RWPE1 (cell line): ENCODE measurements around the gene CASK.

Experiments
- CTCF ChIA-PET: fragments of 350-600 bp; sonication (Branson Sonifier 250); formaldehyde crosslinking; extraction: SDS; loops from one replicate; lab custom pipeline; 2021; lab: Yijun Ruan, JAX
- POLR2A ChIA-PET: fragments of 400-600 bp; formaldehyde crosslinking; extraction: SDS; loops from one replicate; lab custom pipeline; 2020; ENCODE audit warnings: antibody characterized with exemption; ENCODE audit not compliant: low non-redundant PET; lab: Yijun Ruan, JAX
- DNase-seq: peaks from one replicate; pipeline ENCODE4 v3.0.0; 2012; ENCODE audit warnings: low spot score
- H3K27ac ChIP-seq: fragments of 450-650 bp; 2 replicates; pipeline ENCODE4 v1.5.1; 2017
- CTCF ChIP-seq: fragments of 450-650 bp; conservative IDR thresholded peaks from 2 replicates; pipeline ENCODE4 v1.5.1; 2017; ENCODE audit warnings: low read depth, mild to moderate bottlenecking

The CASK gene

DNA sequence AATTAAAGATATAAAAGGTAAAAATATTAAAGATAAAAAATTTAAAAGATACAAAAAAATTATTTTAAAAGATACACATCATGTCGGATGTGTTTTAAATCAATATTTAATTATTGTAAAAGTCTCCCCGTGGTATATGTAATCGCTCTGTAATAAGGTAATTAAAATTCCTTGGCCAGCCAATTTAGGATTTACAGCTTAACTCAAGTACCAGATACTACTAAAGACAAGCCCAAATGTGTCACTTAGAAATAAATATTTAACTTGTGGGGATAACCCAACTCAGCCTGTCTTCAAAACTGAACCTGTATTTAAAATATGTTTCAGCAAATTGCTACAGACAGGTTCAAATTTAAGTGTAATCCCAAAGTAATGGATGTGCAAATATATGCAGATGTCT, 143.4 kb downstream of the CASK start:
- TF ChIP-seq CTCF = no peak
- no peak for DNase-seq
- ChIA-PET CTCF (no interaction called here), POLR2A (no interaction called here)
- H3K27ac ChIP-seq = no peak overlapping the region

DNA sequence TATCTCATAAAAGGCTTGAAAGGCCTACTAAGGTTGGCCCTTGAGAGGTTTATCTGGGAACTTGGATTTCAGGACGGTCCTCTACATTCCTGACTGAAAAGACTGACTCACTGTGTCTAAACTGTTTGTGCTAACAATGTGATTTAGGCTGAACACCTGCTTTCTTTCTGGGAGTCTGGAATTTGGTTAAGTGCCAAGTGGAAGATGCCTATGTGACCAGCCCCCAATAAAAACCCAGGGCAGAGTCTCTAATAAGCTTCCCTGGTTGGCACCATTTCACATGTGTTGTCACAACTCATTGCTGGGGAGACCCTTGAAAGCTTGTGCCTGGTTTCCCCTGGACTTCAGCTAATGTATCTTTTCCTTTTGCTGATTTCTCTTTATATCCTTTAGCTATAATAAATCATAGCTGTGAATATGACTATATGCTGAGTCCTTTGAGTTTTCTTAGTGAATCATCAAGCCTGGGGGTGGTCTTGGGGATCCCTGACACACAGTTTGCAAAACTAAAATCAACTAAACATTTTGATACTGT, 144.3 kb downstream of the CASK start:
- no peak overlapping the region for H3K27ac ChIP-seq
- POLR2A ChIA-PET = no interaction called here
- CTCF ChIA-PET = interaction anchor here (0.7 kb wide), 1 partner anchor 1193 kb away, joined by 3 read pairs; no protein-coding TSS in a partner anchor
- TF ChIP-seq CTCF = no peak
- DNase-seq = peak; percentile 37

DNA sequence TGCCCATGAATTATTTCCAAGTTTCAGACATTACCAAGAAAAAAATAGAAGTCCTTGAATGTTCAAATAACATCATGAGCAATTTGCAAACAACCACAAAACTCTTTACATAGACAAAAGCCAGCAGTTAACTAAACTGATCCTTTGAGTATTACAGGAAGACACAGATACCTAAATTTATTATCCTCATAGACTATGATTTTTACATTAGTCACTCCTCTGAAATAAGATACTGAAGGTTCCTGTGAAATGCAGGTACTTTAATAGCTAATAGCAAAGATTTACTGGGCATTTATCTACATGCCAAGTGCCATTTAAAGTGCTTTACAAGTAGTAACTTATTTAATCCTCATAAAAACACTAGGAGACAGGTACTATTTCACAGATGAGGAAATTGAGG, 161.7 kb downstream of the CASK start:
- H3K27ac ChIP-seq = no peak overlapping the region
- no peak for TF ChIP-seq CTCF
- no peak for DNase-seq
- POLR2A ChIA-PET = no interaction called here
- CTCF ChIA-PET = no interaction called here

- CTCF ChIA-PET = interaction anchor here (0.6 kb wide), 1 partner anchor 1529 kb away, joined by 3 read pairs; no protein-coding TSS in a partner anchor
- no peak for TF ChIP-seq CTCF
- DNase-seq = no peak
- no peak overlapping the region for H3K27ac ChIP-seq
- POLR2A ChIA-PET = no interaction called here
These were observed 162.2 kb downstream of the CASK start for GRCh38 chrX:41761169-41761568.

DNA sequence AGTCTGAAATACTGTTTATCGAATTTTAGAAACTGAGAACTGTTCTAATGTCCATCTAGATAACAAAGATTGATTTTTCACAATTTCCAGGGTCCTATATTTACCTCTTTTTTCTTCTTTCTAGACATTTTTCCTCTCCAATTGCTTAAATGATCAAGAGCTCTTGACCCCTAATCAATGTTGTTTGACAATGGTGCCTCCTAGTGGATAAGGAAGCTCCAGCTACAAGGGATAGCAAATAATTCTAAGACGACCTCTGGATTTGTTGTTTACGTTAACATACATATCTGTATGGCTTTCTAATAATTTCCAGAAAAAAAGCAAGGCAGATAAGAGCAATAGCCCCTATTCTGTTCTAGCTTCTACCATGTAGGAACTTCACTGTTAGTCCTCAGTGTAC, 163.5 kb downstream of the CASK start:
- no peak for DNase-seq
- POLR2A ChIA-PET = no interaction called here
- CTCF ChIA-PET = interaction anchor here (0.5 kb wide), 1 partner anchor 398 kb away, joined by 3 read pairs; no protein-coding TSS in a partner anchor

GRCh38 chrX:41758401-41758800, 165.0 kb downstream of the CASK start:
- no peak for DNase-seq
- POLR2A ChIA-PET = no interaction called here
- CTCF ChIA-PET = no interaction called here
- no peak overlapping the region for H3K27ac ChIP-seq
- no peak for TF ChIP-seq CTCF

More for the DNA sequence above, 163.5 kb downstream of the CASK start:
- H3K27ac ChIP-seq = no peak overlapping the region
- no peak for TF ChIP-seq CTCF
